HG03066 (cell line): ENCODE measurements around the gene PELI3.

Source experiments
- ATAC-seq: cut with Tn5 transposase; IDR thresholded peaks from one replicate; pipeline ENCODE4 v1.9.1; 2021; ENCODE audit warnings: low read depth; ENCODE audit not compliant: unreplicated experiment

The PELI3 gene

GRCh38 chr11:66473167-66473566 is 6.5 kb downstream of the PELI3 start:
- no peak for ATAC-seq

GRCh38 chr11:66473608-66474515 is 7.2 kb downstream of the PELI3 start:
- no peak for ATAC-seq

GRCh38 chr11:66475349-66476172 is 8.9 kb downstream of the PELI3 start:
- ATAC-seq: no peak

DNA sequence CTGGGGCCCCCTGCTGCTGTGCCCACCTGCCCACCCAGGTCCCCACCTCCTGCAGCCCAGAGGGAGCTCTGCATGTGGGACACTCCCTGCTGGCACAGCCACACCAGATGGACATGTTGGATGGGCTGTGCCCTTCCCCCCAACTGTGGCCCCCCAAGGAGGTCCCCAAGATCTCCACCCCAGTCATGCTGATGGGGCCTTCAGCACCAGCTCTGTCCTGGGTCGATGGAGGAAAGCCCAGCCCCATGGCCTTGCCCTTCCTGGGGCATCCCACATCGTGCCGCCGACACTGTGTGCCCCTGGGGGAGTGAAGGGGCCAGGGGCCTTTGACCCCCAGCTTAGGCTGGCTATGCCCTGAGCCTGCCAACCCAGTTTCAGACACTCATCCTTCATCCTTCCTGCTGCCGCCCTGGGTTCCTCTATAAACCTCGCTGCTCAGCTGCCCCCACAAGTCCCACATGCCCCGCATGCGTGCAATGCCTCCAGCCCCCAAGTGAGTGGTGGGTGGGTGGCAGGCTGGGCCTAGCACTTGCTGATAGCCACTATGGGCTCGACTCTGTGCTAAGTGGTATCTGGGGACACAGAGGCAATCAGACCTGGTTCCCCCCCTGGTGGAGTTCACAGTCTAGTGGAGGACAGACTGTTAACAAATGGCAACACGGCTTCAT is 9.6 kb downstream of the PELI3 start:
- no peak for ATAC-seq

DNA sequence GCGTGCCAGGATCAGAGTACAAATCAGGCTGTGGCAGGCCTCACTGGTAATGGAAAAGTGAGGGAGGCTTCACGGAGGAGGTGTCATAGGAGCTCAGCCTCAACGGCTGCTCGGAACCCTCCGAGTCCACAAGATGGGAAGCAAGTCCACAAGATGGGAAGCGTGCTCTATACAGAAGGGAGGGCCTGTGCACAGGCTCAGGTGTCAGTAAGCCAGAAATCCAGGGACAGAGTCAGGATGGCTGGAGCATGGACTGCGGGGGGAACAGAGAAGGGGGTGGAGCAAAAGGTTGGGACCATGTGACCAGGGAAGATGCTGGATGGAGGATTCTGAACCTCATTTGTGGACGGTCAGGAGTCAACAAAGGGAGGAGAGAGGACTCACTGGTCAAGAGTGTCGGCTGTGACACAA is 10.1 kb downstream of the PELI3 start:
- ATAC-seq: no peak

GRCh38 chr11:66477263-66478201 is 10.8 kb downstream of the PELI3 start:
- ATAC-seq: no peak

GRCh38 chr11:66478729-66479393 is 12.2 kb downstream of the PELI3 start:
- ATAC-seq: no peak

- ATAC-seq: peak; percentile 14
These were observed 12.8 kb downstream of the PELI3 start for GRCh38 chr11:66479394-66480116.

DNA sequence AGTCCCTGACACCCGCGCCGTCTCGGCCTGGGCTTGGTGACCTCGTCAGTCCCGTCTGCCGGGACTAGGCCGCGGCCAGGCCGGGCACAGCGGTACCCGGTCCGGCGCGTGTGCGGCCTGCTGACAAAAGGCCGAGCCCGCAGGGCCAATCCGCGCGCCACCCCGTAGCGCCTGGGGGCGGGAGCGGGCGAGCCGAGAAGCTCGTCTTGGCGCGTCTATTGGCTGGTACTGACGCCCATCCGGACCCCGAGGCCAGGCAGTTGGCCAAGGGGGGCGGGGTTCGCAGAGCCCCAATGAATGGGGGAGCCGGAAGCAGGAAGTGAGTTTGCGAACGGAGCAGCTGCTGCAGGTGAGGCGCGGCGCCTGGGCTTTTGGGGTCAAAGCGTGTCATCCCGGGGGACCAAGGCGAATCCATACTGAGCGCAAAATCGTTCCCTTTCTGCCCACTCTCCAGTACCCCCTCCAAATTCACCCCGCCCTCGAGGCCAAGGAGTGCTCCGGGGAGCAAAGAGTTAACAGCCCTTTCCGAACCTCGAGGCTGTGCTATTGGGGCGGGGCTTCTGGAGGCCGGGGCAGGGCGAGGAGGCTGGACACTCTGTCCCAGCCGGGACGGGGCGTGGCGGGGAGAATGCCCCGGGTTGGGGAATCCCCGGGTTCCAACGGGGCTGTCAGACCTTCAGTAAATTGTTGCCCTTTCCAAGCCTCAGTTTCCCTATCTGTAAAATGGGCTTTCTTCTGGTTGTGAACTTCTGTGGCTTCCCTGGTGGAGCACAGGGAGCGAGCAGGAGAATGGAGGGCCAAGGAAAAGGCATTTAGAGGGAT is 13.6 kb downstream of the PELI3 start, which contains the start of gene DPP3:
DPP3 (plus strand) TSS at position 318 of the 822 bp plus-strand sequence. CDS start 1,767 bp downstream, outside the sequence.
- ATAC-seq: peak; percentile 84

DNA sequence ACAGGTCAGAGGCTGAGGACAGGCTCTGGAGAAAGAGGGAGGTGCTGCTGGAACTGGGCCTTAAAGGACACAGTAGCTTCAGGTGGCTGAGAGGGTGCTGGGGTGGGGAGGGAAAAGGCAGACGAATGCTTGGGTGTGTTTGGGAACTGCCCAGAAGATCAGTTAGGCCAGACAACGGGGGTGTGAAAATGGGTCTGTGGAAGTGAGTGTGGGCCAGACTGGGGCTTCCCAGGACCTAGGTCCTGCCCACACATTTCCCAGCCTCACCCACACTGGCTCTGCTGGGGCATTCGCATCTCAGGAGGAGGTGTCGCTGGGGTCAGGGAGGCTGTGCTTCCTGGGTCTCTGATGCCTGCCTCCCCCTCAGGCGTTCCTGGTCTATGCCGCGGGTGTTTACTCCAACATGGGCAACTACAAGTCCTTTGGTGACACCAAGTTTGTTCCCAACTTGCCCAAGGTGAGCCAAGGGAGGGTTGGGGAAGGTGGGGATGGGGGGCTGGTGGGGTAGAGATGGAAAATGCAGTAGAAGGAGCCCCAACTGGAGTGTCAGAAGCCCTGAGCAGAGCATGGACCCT is 18.2 kb downstream of the PELI3 start:
- no peak for ATAC-seq

GRCh38 chr11:66488957-66489356 is 22.3 kb downstream of the PELI3 start:
- ATAC-seq: no peak

DNA sequence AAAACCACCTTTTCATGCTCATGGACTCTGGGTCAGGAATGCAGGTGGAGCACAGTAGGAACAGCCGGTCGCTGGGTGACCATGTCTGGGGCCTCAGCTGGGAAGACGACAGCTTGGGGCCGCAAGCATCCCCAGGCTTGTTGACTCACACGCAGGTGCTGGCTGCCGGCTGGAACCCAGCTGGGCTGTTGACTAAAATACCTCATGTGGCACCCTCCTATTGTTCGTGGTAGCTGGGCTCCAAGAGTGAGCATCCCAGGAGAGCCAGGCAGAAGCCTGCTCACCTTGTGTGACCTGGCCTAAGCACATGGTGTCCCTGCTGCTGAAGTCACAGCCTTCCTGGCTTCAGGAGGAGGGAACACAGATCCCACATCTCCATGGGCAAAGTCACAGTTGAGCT is 22.9 kb downstream of the PELI3 start:
- ATAC-seq: no peak

DNA sequence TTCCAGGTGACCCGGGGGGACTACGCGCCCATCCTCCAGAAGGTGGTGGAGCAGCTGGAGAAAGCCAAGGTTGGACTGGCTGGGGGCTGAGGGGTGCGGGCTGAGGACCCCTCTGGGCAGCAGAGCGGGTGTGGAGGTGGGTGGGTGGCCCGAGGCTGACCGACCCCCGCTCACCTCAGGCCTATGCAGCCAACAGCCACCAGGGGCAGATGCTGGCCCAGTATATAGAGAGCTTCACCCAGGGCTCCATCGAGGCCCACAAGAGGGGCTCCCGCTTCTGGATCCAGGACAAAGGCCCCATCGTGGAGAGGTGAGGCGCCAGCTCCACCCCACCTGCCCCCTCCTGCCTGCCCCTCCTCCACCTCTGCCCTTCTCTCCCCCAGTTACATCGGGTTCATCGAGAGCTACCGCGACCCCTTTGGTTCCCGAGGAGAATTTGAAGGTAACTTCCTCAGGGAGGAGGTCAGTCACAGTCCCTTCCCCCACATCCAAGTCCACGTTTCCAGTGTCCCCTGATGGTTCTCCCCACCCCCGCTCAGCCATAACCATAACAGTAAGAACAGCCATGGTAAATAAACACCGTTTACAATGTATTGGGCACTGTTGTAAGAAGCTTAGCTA is 24.7 kb downstream of the PELI3 start:
- no peak for ATAC-seq

DNA sequence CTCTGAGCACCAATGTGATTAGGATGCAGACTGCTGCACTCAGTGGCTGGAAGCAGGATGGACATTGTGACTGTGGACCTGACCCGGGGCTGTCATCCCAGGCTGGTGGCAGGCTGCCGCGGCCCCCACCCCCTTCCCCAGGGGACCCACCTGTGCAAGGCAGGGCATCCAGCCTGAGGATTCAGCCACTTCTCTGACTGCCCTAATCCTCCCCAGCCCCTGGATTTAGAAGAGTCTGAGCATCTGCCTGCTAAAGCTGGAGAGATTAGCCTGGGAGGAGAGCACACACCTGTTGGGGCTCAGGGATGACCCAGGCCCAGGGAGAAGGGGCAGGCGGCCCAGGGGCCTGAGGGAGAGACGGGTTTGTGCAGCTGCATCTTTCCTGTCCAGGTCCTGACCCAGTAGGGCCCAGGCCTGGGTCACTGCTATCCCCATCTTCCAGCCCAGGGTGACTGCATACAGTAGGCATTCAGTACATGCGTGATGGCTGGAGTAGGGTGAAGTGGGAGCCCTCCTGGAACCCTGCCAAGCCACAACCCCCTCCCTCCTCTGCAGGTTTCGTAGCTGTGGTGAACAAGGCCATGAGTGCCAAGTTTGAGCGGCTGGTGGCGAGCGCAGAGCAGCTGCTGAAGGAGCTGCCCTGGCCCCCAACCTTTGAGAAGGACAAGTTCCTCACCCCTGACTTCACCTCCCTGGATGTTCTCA is 25.6 kb downstream of the PELI3 start:
- no peak for ATAC-seq

DNA sequence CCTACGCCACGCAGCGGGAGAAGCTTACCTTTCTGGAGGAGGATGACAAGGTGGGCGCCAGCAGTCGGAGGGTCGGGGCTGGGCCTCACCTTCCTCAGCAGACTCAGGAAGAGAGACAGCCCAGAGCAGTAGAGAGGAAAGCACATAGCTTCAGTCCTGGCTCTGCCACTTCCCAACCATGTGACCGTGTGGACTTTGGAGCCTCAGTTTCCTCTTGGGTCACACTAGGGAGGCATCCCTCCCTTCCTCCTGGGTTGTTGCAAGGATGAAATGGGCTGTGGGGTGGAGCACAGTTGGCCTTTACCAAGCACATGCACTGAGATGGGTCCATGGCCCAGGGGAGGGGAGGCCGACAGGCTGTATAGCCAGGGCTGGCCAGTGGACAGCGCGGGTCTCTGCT is 26.4 kb downstream of the PELI3 start:
- no peak for ATAC-seq

- no peak for ATAC-seq
These were observed 27.8 kb downstream of the PELI3 start for GRCh38 chr11:66494458-66494857.
